ENCODE results near the gene SEC14L1.

The SEC14L1 gene

GRCh38 chr17:77228816-77229215 lies 88.0 kb downstream of the SEC14L1 start:
- TF ChIP-seq CTCF (IDR thresholded peaks at IDR 0.05; ENCODE audit: borderline replicate concordance, insufficient read depth, low read depth, low read length), result no peak
- no peak overlapping the region for H3K4me3 ChIP-seq (ENCODE audit: low read depth, low read length)

- TF ChIP-seq CTCF (IDR thresholded peaks at IDR 0.05; ENCODE audit: borderline replicate concordance, insufficient read depth, low read depth, low read length), result no peak
- no peak overlapping the region for H3K4me3 ChIP-seq (ENCODE audit: low read depth, low read length)
Measured at GRCh38 chr17:77229786-77230435, 89.1 kb downstream of the SEC14L1 start.

GRCh38 chr17:77230436-77230830 lies 89.7 kb downstream of the SEC14L1 start:
- TF ChIP-seq CTCF (IDR thresholded peaks at IDR 0.05; ENCODE audit: borderline replicate concordance, insufficient read depth, low read depth, low read length), result no peak
- no peak overlapping the region for H3K4me3 ChIP-seq (ENCODE audit: low read depth, low read length)

- no peak for TF ChIP-seq CTCF (IDR thresholded peaks at IDR 0.05; ENCODE audit: borderline replicate concordance, insufficient read depth, low read depth, low read length)
- H3K4me3 ChIP-seq (ENCODE audit: low read depth, low read length), result no peak overlapping the region
Measured at GRCh38 chr17:77231076-77231871, 90.5 kb downstream of the SEC14L1 start.

- H3K4me3 ChIP-seq (ENCODE audit: low read depth, low read length), result no peak overlapping the region
- TF ChIP-seq CTCF (IDR thresholded peaks at IDR 0.05; ENCODE audit: borderline replicate concordance, insufficient read depth, low read depth, low read length), result no peak
Measured at GRCh38 chr17:77233127-77233526, 92.4 kb downstream of the SEC14L1 start.

- H3K4me3 ChIP-seq (ENCODE audit: low read depth, low read length), result no peak overlapping the region
- no peak for TF ChIP-seq CTCF (IDR thresholded peaks at IDR 0.05; ENCODE audit: borderline replicate concordance, insufficient read depth, low read depth, low read length)
Measured at GRCh38 chr17:77233635-77234334, 93.0 kb downstream of the SEC14L1 start.

Measured in GM12875 (cell line).